ENCODE data around the gene BUB1.

The BUB1 gene

DNA sequence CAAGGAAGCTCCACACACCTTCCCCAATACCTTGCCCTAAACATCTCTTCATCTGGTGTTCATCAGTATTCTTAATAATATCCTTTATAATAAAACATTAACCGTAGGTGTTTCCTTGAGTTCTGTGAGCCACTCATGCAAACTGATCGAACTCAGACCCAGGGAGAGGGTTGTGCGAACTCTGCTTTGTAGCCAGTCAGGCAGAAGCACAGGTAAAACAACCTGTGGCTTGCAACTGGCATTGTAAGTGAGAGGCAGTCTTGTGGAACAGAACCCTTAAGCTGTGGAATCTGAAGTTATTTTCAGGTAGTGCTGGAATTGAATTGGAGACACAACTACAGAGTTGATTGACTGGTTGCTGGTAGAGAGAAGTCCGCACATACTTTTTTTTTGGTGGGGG is 4.7 kb downstream of the BUB1 start:
- Histone ChIP-seq H2BK120ac (ENCODE audit: low read depth, low read length) (no peak overlapping the region), H4K5ac (ENCODE audit: low read length) (no peak overlapping the region), H3K79me1 (ENCODE audit: low read length) (peaks cover 14% of the 10 kb centered on the region), H3K4me3 (ENCODE audit: low read length) (no peak overlapping the region), H3K4me1 (ENCODE audit: control insufficient read depth, low read depth, low read length) (peaks cover 7% of the 10 kb centered on the region), H3K9ac (ENCODE audit: low read length) (no peak overlapping the region), H4K8ac (ENCODE audit: low read depth, low read length) (no peak overlapping the region), H3K23ac (ENCODE audit: low read length) (no peak overlapping the region), H3K18ac (ENCODE audit: low read length) (no peak overlapping the region), H3K4ac (ENCODE audit: low read depth, low read length) (no peak overlapping the region), H3K36me3 (ENCODE audit: control insufficient read depth, insufficient read depth, low read length) (peaks cover 17% of the 10 kb centered on the region), H3K4me2 (ENCODE audit: low read length) (no peak overlapping the region), H3K56ac (ENCODE audit: low read length) (no peak overlapping the region), H3K27me3 (ENCODE audit: insufficient read depth, low read length, poor library complexity) (no peaks in the 10 kb centered on the region), H2BK15ac (replicated peaks; ENCODE audit: low read depth) (no peak overlapping the region), H3K79me2 (ENCODE audit: control insufficient read depth, insufficient read depth, low read length) (peaks cover 23% of the 10 kb centered on the region), H2BK5ac (ENCODE audit: low read length) (no peak overlapping the region), H2AK5ac (ENCODE audit: low read length) (no peak overlapping the region), H3K27ac (ENCODE audit: low read depth, low read length) (no peak overlapping the region)
- WGBS (ENCODE audit: extremely low coverage, insufficient coverage, low lambda C conversion rate), result no CpG with 5 or more reads among the region's 4 CpGs
- DNase-seq, result no peak

DNA sequence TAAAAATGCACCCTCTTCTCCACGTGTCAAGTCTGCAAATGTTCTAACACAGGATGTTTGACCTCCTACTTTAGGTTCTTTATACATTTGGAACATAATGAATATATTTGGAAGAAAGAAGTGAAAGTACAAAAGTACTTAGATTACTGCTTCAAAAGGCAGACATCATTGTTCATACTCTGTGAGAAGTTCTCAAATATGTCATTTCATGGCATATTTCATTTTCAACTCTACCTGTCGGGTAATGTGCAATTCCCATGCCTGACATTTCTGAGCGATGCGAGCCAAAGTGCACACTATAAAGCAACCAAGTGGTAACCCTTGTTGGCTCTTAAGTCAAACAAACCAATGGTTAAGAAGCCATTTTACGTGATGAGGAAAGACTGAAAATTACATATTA is 7.0 kb downstream of the BUB1 start:
- Histone ChIP-seq H3K27me3 (ENCODE audit: insufficient read depth, low read length, poor library complexity) (no peaks in the 10 kb centered on the region), H4K5ac (ENCODE audit: low read length) (no peak overlapping the region), H2AK5ac (ENCODE audit: low read length) (no peak overlapping the region), H3K4me2 (ENCODE audit: low read length) (no peak overlapping the region), H3K4me3 (ENCODE audit: low read length) (no peak overlapping the region), H3K18ac (ENCODE audit: low read length) (no peak overlapping the region), H3K79me2 (ENCODE audit: control insufficient read depth, insufficient read depth, low read length) (peaks cover 11% of the 10 kb centered on the region), H3K4me1 (ENCODE audit: control insufficient read depth, low read depth, low read length) (peaks cover 7% of the 10 kb centered on the region), H3K23ac (ENCODE audit: low read length) (no peak overlapping the region), H3K36me3 (ENCODE audit: control insufficient read depth, insufficient read depth, low read length) (peaks cover 20% of the 10 kb centered on the region), H2BK15ac (replicated peaks; ENCODE audit: low read depth) (no peak overlapping the region), H3K4ac (ENCODE audit: low read depth, low read length) (no peak overlapping the region), H3K27ac (ENCODE audit: low read depth, low read length) (no peak overlapping the region), H3K56ac (ENCODE audit: low read length) (no peak overlapping the region), H2BK5ac (ENCODE audit: low read length) (no peak overlapping the region), H2BK120ac (ENCODE audit: low read depth, low read length) (no peak overlapping the region), H3K79me1 (ENCODE audit: low read length) (peaks cover 14% of the 10 kb centered on the region), H3K9ac (ENCODE audit: low read length) (no peak overlapping the region), H4K8ac (ENCODE audit: low read depth, low read length) (no peak overlapping the region)
- no CpG with 5 or more reads among the region's 5 CpGs for WGBS (ENCODE audit: extremely low coverage, insufficient coverage, low lambda C conversion rate)
- no peak for DNase-seq

DNA sequence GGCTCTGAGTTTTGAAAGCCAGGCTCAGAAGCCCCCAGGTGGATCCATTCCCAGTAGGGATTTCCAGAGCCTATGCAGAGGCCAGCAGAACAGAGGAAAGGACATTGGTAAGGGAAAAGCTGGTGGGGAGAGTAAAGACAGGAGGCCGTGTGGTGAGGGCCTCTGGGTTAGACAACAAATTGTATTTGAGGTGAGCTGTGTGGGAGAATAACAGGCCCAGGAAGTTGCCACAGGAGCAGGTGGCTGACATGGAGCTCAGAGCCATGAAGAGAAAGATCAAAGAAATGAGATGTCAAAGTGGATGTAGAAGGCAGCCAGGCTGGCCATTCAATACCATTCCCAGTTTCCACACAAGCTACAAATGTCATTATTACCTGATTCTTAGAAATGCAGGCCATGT is 8.8 kb downstream of the BUB1 start:
- Histone ChIP-seq H4K5ac (ENCODE audit: low read length) (no peak overlapping the region), H3K36me3 (ENCODE audit: control insufficient read depth, insufficient read depth, low read length) (peaks cover 20% of the 10 kb centered on the region), H3K4me1 (ENCODE audit: control insufficient read depth, low read depth, low read length) (no peaks in the 10 kb centered on the region), H3K56ac (ENCODE audit: low read length) (no peak overlapping the region), H3K18ac (ENCODE audit: low read length) (no peak overlapping the region), H3K79me1 (ENCODE audit: low read length) (peaks cover 8% of the 10 kb centered on the region), H3K23ac (ENCODE audit: low read length) (no peak overlapping the region), H4K8ac (ENCODE audit: low read depth, low read length) (no peak overlapping the region), H3K4me2 (ENCODE audit: low read length) (no peak overlapping the region), H3K27me3 (ENCODE audit: insufficient read depth, low read length, poor library complexity) (no peaks in the 10 kb centered on the region), H2BK15ac (replicated peaks; ENCODE audit: low read depth) (no peak overlapping the region), H3K27ac (ENCODE audit: low read depth, low read length) (no peak overlapping the region), H2BK120ac (ENCODE audit: low read depth, low read length) (no peak overlapping the region), H3K79me2 (ENCODE audit: control insufficient read depth, insufficient read depth, low read length) (peaks cover 3% of the 10 kb centered on the region), H3K9ac (ENCODE audit: low read length) (no peak overlapping the region), H2AK5ac (ENCODE audit: low read length) (no peak overlapping the region), H2BK5ac (ENCODE audit: low read length) (no peak overlapping the region), H3K4ac (ENCODE audit: low read depth, low read length) (no peak overlapping the region), H3K4me3 (ENCODE audit: low read length) (no peak overlapping the region)
- no CpG with 5 or more reads among the region's 1 CpG for WGBS (ENCODE audit: extremely low coverage, insufficient coverage, low lambda C conversion rate)
- no peak for DNase-seq

DNA sequence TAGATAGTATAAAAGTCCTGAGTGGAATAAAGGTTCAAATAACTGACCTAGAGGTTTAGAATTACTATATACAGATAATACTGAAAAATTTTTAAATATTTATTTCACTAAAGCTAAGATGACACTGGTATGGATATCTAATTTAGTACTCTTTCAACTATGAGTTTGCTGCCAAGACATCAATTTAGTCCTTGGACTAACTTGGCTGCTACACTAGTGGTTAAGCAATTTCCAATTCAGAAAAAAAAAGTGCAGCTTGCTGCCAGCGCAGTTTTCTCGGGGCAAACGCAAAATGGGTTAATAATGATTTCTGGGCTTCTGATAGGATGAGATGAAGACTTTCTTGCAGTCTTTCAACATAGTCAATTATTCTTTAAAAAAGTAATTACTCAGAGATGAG is 10.8 kb downstream of the BUB1 start:
- Histone ChIP-seq H2AK5ac (ENCODE audit: low read length) (no peak overlapping the region), H3K18ac (ENCODE audit: low read length) (no peak overlapping the region), H3K27ac (ENCODE audit: low read depth, low read length) (no peak overlapping the region), H3K23ac (ENCODE audit: low read length) (no peak overlapping the region), H3K4me3 (ENCODE audit: low read length) (no peak overlapping the region), H3K4me2 (ENCODE audit: low read length) (no peak overlapping the region), H2BK5ac (ENCODE audit: low read length) (no peak overlapping the region), H4K8ac (ENCODE audit: low read depth, low read length) (no peak overlapping the region), H2BK120ac (ENCODE audit: low read depth, low read length) (no peak overlapping the region), H2BK15ac (replicated peaks; ENCODE audit: low read depth) (no peak overlapping the region), H3K79me1 (ENCODE audit: low read length) (no peaks in the 10 kb centered on the region), H3K56ac (ENCODE audit: low read length) (no peak overlapping the region), H3K9ac (ENCODE audit: low read length) (no peak overlapping the region), H3K4ac (ENCODE audit: low read depth, low read length) (no peak overlapping the region), H4K5ac (ENCODE audit: low read length) (no peak overlapping the region), H3K4me1 (ENCODE audit: control insufficient read depth, low read depth, low read length) (no peaks in the 10 kb centered on the region), H3K36me3 (ENCODE audit: control insufficient read depth, insufficient read depth, low read length) (peaks cover 14% of the 10 kb centered on the region), H3K27me3 (ENCODE audit: insufficient read depth, low read length, poor library complexity) (no peaks in the 10 kb centered on the region), H3K79me2 (ENCODE audit: control insufficient read depth, insufficient read depth, low read length) (peaks cover 1% of the 10 kb centered on the region)
- WGBS (ENCODE audit: extremely low coverage, insufficient coverage, low lambda C conversion rate), result no CpG with 5 or more reads among the region's 3 CpGs
- DNase-seq, result no peak

DNA sequence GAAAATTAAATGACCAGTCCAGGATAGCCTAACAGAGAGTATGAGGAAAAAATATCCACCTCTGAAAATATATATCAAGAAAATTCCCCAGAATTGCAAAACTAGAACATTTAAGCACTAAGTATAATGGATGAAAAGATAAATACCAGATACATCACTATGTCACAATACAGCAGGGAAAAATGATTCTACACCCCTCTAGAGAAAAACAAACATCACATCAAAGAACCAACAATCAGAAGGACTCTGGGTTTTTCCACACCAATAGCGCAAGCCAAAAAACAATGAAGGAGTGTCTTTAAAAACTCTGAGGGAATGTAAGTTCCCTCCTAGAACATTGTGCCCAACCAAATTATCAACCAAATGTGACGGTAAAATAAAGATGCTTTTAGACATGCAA is 13.7 kb downstream of the BUB1 start:
- H2AK5ac ChIP-seq (ENCODE audit: low read length), result no peak overlapping the region
- H3K9ac ChIP-seq (ENCODE audit: low read length), result no peak overlapping the region
- peaks cover 16% of the 10 kb centered on the region for H3K36me3 ChIP-seq (ENCODE audit: control insufficient read depth, insufficient read depth, low read length)
- no peaks in the 10 kb centered on the region for H3K27me3 ChIP-seq (ENCODE audit: insufficient read depth, low read length, poor library complexity)
- DNase-seq, result no peak
- H3K4ac ChIP-seq (ENCODE audit: low read depth, low read length), result no peak overlapping the region
- H3K23ac ChIP-seq (ENCODE audit: low read length), result no peak overlapping the region
- no peak overlapping the region for H3K4me3 ChIP-seq (ENCODE audit: low read length)
- H2BK15ac ChIP-seq (replicated peaks; ENCODE audit: low read depth), result no peak overlapping the region
- peaks cover 1% of the 10 kb centered on the region for H3K79me2 ChIP-seq (ENCODE audit: control insufficient read depth, insufficient read depth, low read length)
- H3K4me1 ChIP-seq (ENCODE audit: control insufficient read depth, low read depth, low read length), result no peaks in the 10 kb centered on the region
- H4K5ac ChIP-seq (ENCODE audit: low read length), result no peak overlapping the region
- no peak overlapping the region for H2BK120ac ChIP-seq (ENCODE audit: low read depth, low read length)
- no peak overlapping the region for H3K4me2 ChIP-seq (ENCODE audit: low read length)
- H4K8ac ChIP-seq (ENCODE audit: low read depth, low read length), result no peak overlapping the region
- H3K18ac ChIP-seq (ENCODE audit: low read length), result no peak overlapping the region
- H3K56ac ChIP-seq (ENCODE audit: low read length), result no peak overlapping the region
- no CpG with 5 or more reads among the region's 2 CpGs for WGBS (ENCODE audit: extremely low coverage, insufficient coverage, low lambda C conversion rate)
- no peaks in the 10 kb centered on the region for H3K79me1 ChIP-seq (ENCODE audit: low read length)
- no peak overlapping the region for H2BK5ac ChIP-seq (ENCODE audit: low read length)
- no peak overlapping the region for H3K27ac ChIP-seq (ENCODE audit: low read depth, low read length)

DNA sequence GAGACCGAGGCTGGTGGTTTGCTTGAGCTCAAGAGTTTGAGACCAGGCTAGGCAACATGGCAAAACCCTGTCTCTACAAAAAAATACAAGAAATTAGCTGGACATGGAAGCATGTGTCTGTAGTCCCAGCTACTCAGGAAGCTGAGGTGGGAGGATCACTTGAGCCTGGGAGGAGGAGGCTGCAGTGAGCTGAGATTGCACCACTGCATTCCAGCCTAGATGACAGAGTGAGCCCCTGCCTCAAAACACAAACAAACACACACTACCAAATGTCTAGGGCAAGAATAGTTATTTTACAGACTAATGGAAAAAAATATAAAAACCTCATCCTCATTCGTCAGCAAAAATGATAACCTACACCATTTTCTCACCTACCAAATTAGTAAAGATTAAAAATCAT is 15.3 kb downstream of the BUB1 start:
- Histone ChIP-seq H3K27ac (ENCODE audit: low read depth, low read length) (no peak overlapping the region), H4K8ac (ENCODE audit: low read depth, low read length) (no peak overlapping the region), H3K79me1 (ENCODE audit: low read length) (no peaks in the 10 kb centered on the region), H3K4me1 (ENCODE audit: control insufficient read depth, low read depth, low read length) (no peaks in the 10 kb centered on the region), H3K4me3 (ENCODE audit: low read length) (no peak overlapping the region), H2BK120ac (ENCODE audit: low read depth, low read length) (no peak overlapping the region), H2BK5ac (ENCODE audit: low read length) (no peak overlapping the region), H2BK15ac (replicated peaks; ENCODE audit: low read depth) (no peak overlapping the region), H3K79me2 (ENCODE audit: control insufficient read depth, insufficient read depth, low read length) (peaks cover 1% of the 10 kb centered on the region), H3K36me3 (ENCODE audit: control insufficient read depth, insufficient read depth, low read length) (peaks cover 10% of the 10 kb centered on the region), H3K4ac (ENCODE audit: low read depth, low read length) (no peak overlapping the region), H4K5ac (ENCODE audit: low read length) (no peak overlapping the region), H3K23ac (ENCODE audit: low read length) (no peak overlapping the region), H3K56ac (ENCODE audit: low read length) (no peak overlapping the region), H3K9ac (ENCODE audit: low read length) (no peak overlapping the region), H2AK5ac (ENCODE audit: low read length) (no peak overlapping the region), H3K18ac (ENCODE audit: low read length) (no peak overlapping the region), H3K27me3 (ENCODE audit: insufficient read depth, low read length, poor library complexity) (no peaks in the 10 kb centered on the region), H3K4me2 (ENCODE audit: low read length) (no peak overlapping the region)
- WGBS (ENCODE audit: extremely low coverage, insufficient coverage, low lambda C conversion rate), result 100% methylated on average over 1 of the region's 2 CpGs
- peak; percentile 13 for DNase-seq

Data from mesendoderm (in vitro differentiated cells).